Inferior parietal cortex (tissue), 1 donor: ENCODE results near the gene CRHBP.

ENCODE experiments used
- DNase-seq: peaks from one replicate; pipeline ENCODE4 v3.0.0-alpha.2; 2016; ENCODE audit errors: extremely low spot score

Gene CRHBP

DNA sequence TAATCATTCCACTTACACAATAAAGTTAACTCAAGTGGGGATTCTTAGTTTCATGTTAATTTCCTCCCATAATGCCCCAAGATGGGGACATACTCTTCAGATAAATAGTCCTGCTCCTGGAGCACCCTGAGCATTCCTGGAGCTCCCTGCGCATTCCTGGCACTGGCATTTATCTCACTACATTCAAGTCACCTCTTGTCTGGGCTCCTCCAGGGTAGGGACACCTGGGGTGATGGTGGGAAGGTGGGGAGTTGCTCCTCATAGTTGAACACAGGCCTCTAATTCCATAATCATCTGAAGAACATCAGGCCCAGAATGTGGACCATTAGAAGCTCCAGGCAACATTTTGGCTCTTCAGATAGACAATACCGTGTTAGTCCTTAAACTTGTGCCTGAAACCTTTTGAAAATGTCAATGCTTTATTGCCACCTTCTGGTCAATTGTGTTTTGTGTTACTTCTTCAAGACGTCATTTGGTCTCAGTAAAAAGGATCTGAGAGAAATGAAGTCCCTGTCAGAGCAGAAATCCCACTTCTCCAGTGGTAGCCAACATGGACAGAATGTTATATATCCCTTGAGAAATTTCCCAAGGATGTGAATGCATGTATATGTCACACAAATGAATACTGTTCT is 63.2 kb downstream of the CRHBP start:
- DNase-seq, result peak; percentile 79

GRCh38 chr5:77016962-77017361 is 64.1 kb downstream of the CRHBP start:
- no peak for DNase-seq

DNA sequence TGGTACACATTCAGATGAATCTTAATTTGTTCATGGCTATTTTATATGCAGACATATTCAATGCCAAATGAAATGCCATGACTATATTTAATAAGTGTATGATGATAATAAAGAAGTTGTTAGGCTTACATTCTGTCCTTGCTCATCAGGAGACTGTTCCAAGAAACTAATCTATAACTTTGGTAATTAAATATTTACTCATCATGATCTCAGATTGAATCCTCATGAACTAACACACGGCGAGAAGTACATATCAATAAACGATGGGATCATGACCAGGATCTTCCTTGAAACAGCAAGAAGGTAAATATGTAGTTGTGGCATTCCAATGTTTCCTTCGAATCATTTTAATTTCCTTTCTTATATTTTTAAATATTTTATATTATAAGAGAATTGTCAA is 64.8 kb downstream of the CRHBP start:
- DNase-seq, result no peak
